Measurements from ENCODE around the gene DOCK10.

The DOCK10 gene

GRCh38 chr2:224722250-224722649 is 320.0 kb downstream of the DOCK10 start:
- no peak for DNase-seq (ENCODE audit: low read depth in 3 of 3)

- DNase-seq (ENCODE audit: low read depth in 3 of 3): no peak
Observed at GRCh38 chr2:224716921-224717320, 325.3 kb downstream of the DOCK10 start.

GRCh38 chr2:224716201-224716600 is 326.1 kb downstream of the DOCK10 start, which contains the start of gene CCDC195:
TSS of gene CCDC195 (minus strand) at chr2:224716365. CDS start at chr2:224716365, 0 bp downstream.
- no peak for DNase-seq (ENCODE audit: low read depth in 3 of 3)
